Memory B cell (primary cell): Measurements from ENCODE around the gene TKFC.

Source experiments
- ATAC-seq: fragments of 150-1000 bp; cut with Tn5 transposase; 2 replicates; pipeline ENCODE4 v1.10.0; 2021; ENCODE audit warnings: low read depth, mild to moderate bottlenecking, moderate library complexity
- DNase-seq, 2 donors: peaks; one replicate each; pipeline ENCODE4 v3.0.0; 2022; ENCODE audit warnings: low spot score in 2 of 2
- H3K27ac Mint-ChIP-seq: one replicate; pipeline ENCODE4 v1.8.0; 2022; ENCODE audit warnings: mild to moderate bottlenecking, moderate library complexity, mixed read lengths
- H3K27me3 Mint-ChIP-seq: one replicate; pipeline ENCODE4 v1.8.0; 2022; ENCODE audit warnings: mixed read lengths
- H3K36me3 Mint-ChIP-seq: one replicate; pipeline ENCODE4 v1.8.0; 2022; ENCODE audit warnings: mild to moderate bottlenecking, mixed read lengths
- H3K4me1 Mint-ChIP-seq: one replicate; pipeline ENCODE4 v1.8.0; 2022; ENCODE audit warnings: mixed read lengths
- H3K4me3 Mint-ChIP-seq: one replicate; pipeline ENCODE4 v1.8.0; 2022; ENCODE audit warnings: mild to moderate bottlenecking, moderate library complexity, mixed read lengths
- H3K9me3 Mint-ChIP-seq: one replicate; pipeline ENCODE4 v1.8.0; 2022; ENCODE audit warnings: mixed read lengths

The TKFC gene

GRCh38 chr11:61333550-61334433 is 764 bp downstream of the TKFC start:
- DNase-seq (no peak), ATAC-seq (peak; percentile 6)
- Mint-ChIP-seq H3K4me3 (peak overlapping the region; percentile 95), H3K9me3 (no peaks in the 10 kb centered on the region), H3K27ac (peak overlapping the region; percentile 95), H3K4me1 (peaks cover 39% of the 10 kb centered on the region), H3K36me3 (peaks cover 9% of the 10 kb centered on the region), H3K27me3 (no peaks in the 10 kb centered on the region)

GRCh38 chr11:61334434-61335354 is 1.7 kb downstream of the TKFC start:
- peaks cover 35% of the 10 kb centered on the region for H3K4me1 Mint-ChIP-seq
- no peaks in the 10 kb centered on the region for H3K27me3 Mint-ChIP-seq
- H3K9me3 Mint-ChIP-seq, result no peaks in the 10 kb centered on the region
- peak overlapping the region; percentile 95 for H3K4me3 Mint-ChIP-seq
- no peak overlapping the region for H3K27ac Mint-ChIP-seq
- ATAC-seq, result no peak
- DNase-seq, result no peak
- peaks cover 8% of the 10 kb centered on the region for H3K36me3 Mint-ChIP-seq

- no peaks in the 10 kb centered on the region for H3K27me3 Mint-ChIP-seq
- DNase-seq, result no peak
- H3K4me1 Mint-ChIP-seq, result peaks cover 32% of the 10 kb centered on the region
- ATAC-seq, result no peak
- no peak overlapping the region for H3K4me3 Mint-ChIP-seq
- H3K9me3 Mint-ChIP-seq, result no peaks in the 10 kb centered on the region
- H3K36me3 Mint-ChIP-seq, result peaks cover 8% of the 10 kb centered on the region
- no peak overlapping the region for H3K27ac Mint-ChIP-seq
Measured at GRCh38 chr11:61335355-61335710, 2.3 kb downstream of the TKFC start.

GRCh38 chr11:61336171-61336935 is 3.3 kb downstream of the TKFC start:
- DNase-seq, result peak; percentile 88 to 90
- Mint-ChIP-seq H3K27ac (peak overlapping the region; percentile 7), H3K27me3 (no peaks in the 10 kb centered on the region)

GRCh38 chr11:61337706-61338470 is 4.9 kb downstream of the TKFC start:
- Mint-ChIP-seq H3K27me3 (no peaks in the 10 kb centered on the region), H3K36me3 (peaks cover 8% of the 10 kb centered on the region), H3K27ac (peak overlapping the region; percentile 58), H3K4me3 (no peak overlapping the region), H3K4me1 (peaks cover 25% of the 10 kb centered on the region), H3K9me3 (no peaks in the 10 kb centered on the region)
- no peak for DNase-seq
- ATAC-seq, result no peak

More at GRCh38 chr11:61336171-61336935, 3.3 kb downstream of the TKFC start:
- peaks cover 32% of the 10 kb centered on the region for H3K4me1 Mint-ChIP-seq
- ATAC-seq, result peak; percentile 67
- H3K4me3 Mint-ChIP-seq, result no peak overlapping the region
- no peaks in the 10 kb centered on the region for H3K9me3 Mint-ChIP-seq
- peaks cover 10% of the 10 kb centered on the region for H3K36me3 Mint-ChIP-seq

- Mint-ChIP-seq H3K27me3 (no peaks in the 10 kb centered on the region), H3K4me3 (no peak overlapping the region), H3K4me1 (peaks cover 18% of the 10 kb centered on the region), H3K36me3 (peaks cover 8% of the 10 kb centered on the region), H3K27ac (peak overlapping the region; percentile 58), H3K9me3 (no peaks in the 10 kb centered on the region)
- no peak for DNase-seq
- ATAC-seq, result no peak
Measured at GRCh38 chr11:61338783-61339489, 5.9 kb downstream of the TKFC start.

GRCh38 chr11:61339490-61339878 is 6.5 kb downstream of the TKFC start:
- peaks cover 18% of the 10 kb centered on the region for H3K4me1 Mint-ChIP-seq
- H3K9me3 Mint-ChIP-seq, result no peaks in the 10 kb centered on the region
- H3K27ac Mint-ChIP-seq, result no peak overlapping the region
- no peak overlapping the region for H3K4me3 Mint-ChIP-seq
- no peak for DNase-seq
- no peak for ATAC-seq
- no peaks in the 10 kb centered on the region for H3K27me3 Mint-ChIP-seq
- peaks cover 8% of the 10 kb centered on the region for H3K36me3 Mint-ChIP-seq

- Mint-ChIP-seq H3K4me3 (no peak overlapping the region), H3K4me1 (peaks cover 19% of the 10 kb centered on the region), H3K36me3 (peaks cover 8% of the 10 kb centered on the region), H3K27me3 (no peaks in the 10 kb centered on the region), H3K27ac (no peak overlapping the region), H3K9me3 (no peaks in the 10 kb centered on the region)
- ATAC-seq (no peak), DNase-seq (no peak)
Measured at GRCh38 chr11:61340979-61341378, 8.0 kb downstream of the TKFC start.

- ATAC-seq, result no peak
- peaks cover 8% of the 10 kb centered on the region for H3K36me3 Mint-ChIP-seq
- peak overlapping the region; percentile 67 for H3K27ac Mint-ChIP-seq
- no peaks in the 10 kb centered on the region for H3K27me3 Mint-ChIP-seq
- peaks cover 21% of the 10 kb centered on the region for H3K4me1 Mint-ChIP-seq
- DNase-seq, result no peak
- H3K4me3 Mint-ChIP-seq, result no peak overlapping the region
- H3K9me3 Mint-ChIP-seq, result no peaks in the 10 kb centered on the region
Measured at GRCh38 chr11:61341706-61342105, 8.7 kb downstream of the TKFC start.

- DNase-seq, result no peak
- H3K27me3 Mint-ChIP-seq, result no peaks in the 10 kb centered on the region
Measured at GRCh38 chr11:61342207-61342803, 9.3 kb downstream of the TKFC start.

GRCh38 chr11:61343792-61344745 is 11.0 kb downstream of the TKFC start:
- Mint-ChIP-seq H3K4me1 (peaks cover 21% of the 10 kb centered on the region), H3K9me3 (no peaks in the 10 kb centered on the region), H3K4me3 (no peak overlapping the region), H3K27me3 (no peaks in the 10 kb centered on the region), H3K36me3 (peaks cover 9% of the 10 kb centered on the region), H3K27ac (peak overlapping the region; percentile 80)
- DNase-seq, result no peak
- ATAC-seq, result no peak

More at GRCh38 chr11:61342207-61342803, 9.3 kb downstream of the TKFC start:
- peak overlapping the region; percentile 67 for H3K27ac Mint-ChIP-seq
- no peak overlapping the region for H3K4me3 Mint-ChIP-seq
- peaks cover 16% of the 10 kb centered on the region for H3K4me1 Mint-ChIP-seq
- no peaks in the 10 kb centered on the region for H3K9me3 Mint-ChIP-seq
- ATAC-seq, result no peak
- peaks cover 8% of the 10 kb centered on the region for H3K36me3 Mint-ChIP-seq
